GM21367 (cell line): Measurements from ENCODE around the gene MAPKAPK5.
"Not testable (repeated sequence)": the region's sequence is repeated elsewhere in the genome, so short reads cannot be mapped to it uniquely, and the experiment has no call there.

Experiments
- ATAC-seq: cut with Tn5 transposase; IDR thresholded peaks from one replicate; pipeline ENCODE4 v1.9.1; 2021; ENCODE audit not compliant: unreplicated experiment

The MAPKAPK5 gene, protein sequence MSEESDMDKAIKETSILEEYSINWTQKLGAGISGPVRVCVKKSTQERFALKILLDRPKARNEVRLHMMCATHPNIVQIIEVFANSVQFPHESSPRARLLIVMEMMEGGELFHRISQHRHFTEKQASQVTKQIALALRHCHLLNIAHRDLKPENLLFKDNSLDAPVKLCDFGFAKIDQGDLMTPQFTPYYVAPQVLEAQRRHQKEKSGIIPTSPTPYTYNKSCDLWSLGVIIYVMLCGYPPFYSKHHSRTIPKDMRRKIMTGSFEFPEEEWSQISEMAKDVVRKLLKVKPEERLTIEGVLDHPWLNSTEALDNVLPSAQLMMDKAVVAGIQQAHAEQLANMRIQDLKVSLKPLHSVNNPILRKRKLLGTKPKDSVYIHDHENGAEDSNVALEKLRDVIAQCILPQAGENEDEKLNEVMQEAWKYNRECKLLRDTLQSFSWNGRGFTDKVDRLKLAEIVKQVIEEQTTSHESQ

DNA sequence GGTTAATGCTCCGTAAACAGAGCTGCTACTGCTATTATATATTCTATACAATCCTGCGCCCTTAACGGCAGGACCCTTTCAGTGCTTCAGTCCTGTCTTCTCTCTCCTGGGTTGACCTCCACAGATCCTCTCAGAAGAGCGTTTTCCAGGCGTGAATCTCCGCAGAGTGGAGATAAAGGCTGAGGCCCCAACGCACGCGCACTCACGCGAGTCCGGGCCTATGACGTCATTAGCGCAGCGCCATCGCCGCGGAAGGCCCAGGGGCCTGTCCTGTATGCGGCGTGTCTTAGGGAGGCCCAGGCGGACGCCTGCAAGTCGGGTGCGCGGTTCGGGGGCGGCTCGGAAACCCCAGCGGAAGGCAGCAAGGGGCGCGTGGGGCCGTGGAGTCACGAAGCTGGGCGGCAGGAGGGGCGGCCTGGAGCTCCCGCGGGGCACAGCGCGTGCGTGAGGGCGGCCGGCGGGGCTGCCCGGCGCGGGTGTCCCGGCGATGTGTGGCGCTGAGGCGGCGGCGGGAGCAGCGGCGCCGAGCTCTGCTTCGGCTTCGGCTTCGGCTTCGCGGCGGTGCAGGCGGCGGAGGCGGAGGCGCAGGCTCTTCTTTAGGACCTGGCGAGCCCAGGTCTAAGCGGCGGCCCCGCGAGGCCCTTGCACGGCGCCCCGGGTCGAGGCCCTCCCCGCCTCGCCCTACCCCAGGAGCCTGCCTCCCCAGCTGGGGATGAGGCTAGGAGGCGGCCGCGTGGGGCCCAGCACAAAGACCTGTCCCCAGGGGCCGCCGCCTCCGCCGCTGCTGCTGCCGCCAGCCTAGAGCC lies at the start of gene MAPKAPK5:
MAPKAPK5 (plus strand) TSS at position 479 of the 806 bp plus-strand sequence. CDS start 506 bp downstream, outside the sequence.
- ATAC-seq = peak; percentile 73

DNA sequence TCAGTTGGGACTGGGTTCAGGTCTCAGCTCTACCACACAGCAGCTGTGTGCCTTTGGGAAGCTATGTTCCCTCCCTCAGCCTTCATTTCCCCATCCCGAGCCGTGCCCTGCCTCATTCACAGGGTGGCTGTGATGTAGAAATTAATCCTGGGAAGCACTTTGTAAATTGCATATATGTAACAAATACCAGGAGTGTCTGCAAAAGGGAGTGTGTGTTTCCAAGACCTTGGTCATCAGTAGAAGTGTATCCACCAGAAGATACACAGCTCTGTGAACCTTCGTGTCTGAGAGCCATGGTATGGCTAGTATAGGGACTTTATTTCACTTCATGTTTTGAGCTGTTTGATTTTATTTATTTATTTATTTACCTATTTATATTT lies 49.2 kb upstream of the MAPKAPK5 start:
- no peak for ATAC-seq

DNA sequence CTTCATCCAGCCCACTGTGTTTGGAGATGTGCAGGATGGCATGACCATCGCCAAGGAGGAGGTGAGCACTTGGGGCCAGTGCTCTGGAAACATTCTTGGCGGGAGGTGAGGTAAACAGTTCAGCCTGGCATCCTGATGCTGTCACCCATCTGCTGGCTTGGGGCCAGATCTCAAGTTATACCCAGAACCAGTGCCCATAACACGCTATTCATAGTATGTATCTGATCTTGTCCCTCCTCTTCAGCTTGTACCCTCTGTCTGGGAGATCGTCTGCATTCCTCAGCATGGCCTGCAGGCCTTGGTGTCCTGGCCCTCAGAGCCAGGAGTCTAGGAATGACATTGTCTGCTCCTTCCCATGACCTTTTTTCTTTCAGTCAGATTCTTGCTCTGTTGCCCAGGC lies 43.8 kb upstream of the MAPKAPK5 start:
- no peak for ATAC-seq

DNA sequence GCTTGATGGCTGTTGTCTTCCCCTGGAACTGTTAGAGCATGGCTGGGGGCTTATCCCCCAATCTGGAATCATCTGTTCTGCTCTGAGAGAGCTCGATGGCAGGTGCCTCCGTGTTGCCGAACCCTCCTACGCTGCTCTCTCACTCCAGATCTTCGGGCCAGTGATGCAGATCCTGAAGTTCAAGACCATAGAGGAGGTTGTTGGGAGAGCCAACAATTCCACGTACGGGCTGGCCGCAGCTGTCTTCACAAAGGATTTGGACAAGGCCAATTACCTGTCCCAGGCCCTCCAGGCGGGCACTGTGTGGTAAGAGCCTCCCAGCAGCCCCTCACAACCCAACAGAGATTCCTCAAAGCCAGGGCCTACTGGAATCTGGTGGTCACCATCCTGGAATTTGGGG lies 42.3 kb upstream of the MAPKAPK5 start:
- no peak for ATAC-seq

DNA sequence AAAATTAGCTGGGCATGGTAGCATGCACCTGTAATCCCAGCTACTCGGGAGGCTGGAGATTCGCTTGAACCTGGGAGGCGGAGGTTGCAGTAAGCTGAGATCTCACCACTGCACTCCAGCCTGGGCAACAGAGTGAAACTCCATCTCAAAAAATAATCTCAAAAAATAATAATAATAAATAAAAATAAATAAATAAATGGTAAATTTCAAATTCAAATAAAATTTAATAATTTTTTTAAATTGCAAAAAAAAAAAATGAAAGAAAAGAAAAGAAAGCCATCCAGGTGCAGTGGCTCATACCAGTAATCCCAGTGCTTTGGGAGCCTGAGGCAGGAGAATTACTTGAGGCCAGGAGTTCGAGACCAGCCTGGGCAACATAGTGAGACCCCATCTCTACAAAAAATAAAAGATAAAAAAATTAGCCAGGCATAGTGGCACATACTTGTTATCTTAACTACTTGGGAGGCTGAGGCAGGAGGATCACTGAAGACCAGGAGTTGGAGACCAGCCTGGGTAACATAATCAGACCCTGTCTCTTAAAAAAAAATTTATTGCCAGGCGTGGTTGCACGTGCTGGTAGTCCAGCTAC lies 38.9 kb upstream of the MAPKAPK5 start:
- no peak for ATAC-seq

DNA sequence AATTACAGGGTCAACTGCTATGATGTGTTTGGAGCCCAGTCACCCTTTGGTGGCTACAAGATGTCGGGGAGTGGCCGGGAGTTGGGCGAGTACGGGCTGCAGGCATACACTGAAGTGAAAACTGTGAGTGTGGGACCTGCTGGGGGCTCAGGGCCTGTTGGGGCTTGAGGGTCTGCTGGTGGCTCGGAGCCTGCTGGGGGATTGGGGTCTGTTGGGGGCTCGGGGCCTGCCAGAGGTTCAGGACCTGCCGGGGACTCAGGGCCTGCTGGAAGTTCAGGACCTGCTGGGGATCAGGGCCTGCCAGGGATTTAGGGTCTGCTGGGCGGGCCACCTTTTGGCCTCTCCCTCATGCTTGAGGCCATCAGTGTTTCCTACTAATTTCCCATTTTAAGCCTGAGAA lies 38.2 kb upstream of the MAPKAPK5 start:
- no peak for ATAC-seq

DNA sequence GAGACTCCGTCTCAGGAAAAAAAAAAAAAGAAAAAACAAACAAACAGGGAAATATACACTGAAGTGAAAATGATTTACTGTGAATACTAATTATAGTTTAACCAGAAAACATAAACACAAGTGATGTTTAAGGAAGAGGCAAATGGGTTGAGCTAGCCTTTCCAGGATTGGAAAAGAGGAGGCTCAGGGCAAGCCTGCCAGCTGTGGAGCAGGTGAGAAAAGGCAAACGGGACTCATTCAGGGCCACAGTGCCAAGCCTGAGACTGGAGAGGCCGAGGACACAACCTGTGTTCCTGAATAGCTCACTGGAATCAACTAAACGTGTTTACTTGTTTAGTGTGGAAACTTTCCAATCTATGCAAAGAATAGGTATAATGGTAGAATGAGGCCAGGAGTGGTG lies 35.7 kb upstream of the MAPKAPK5 start:
- ATAC-seq = no peak

DNA sequence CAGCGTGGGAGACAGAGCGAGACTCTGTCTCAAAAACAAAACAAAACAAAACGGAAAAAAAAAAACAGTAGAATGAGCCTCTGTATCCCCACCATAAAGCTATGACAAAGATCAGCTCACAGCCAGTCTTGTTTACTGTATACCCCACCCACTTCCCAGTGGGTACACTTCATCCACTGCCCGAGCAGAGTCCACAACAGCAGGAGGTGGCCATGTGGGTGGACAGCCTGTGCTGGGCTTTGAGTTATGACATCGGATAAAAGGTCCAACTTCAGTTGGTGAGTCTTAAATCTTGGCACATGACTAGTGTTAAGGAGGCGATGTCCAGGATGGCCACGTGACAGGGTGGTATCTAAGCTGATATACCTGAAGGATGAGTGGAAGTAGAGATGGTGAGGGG lies 34.8 kb upstream of the MAPKAPK5 start:
- ATAC-seq = no peak

DNA sequence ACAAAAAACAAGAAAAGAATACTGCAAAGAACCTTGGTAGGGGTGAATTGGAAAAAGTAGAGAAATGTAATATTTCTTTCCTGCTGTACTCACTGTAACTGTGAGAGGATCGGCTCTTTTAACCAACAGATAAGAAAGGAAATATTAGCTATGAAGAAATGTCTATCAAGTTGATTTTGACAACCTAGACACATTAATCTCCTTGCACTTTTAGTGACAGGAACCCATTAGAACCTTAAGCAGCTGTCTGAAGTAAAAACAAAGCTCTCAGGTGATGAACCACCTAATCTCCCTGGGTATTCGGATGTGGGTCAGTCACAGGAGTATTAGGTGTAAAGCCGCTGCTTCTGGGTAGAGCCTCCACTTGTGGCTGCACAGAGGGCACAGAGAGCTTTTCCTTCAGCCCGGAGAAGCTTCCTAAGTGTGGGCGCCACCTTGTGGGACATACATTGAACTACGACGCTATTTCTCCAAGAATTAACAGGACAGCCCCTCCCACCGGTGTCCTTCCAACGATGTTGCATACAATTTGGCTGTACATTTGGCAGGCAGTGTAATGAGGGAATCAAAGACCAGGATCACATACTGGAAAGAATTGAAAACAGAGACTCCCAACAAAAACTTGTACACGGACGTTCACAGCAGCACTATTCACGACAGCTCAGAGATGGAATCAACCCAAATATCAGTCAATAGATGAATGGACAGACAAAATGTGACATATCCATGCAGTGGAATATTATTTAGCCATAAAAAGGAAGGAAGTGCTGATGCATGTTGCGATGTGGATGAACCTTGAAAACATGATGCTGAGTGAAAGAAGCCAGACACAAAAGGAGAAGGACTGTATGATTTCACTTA lies 28.9 kb upstream of the MAPKAPK5 start:
- peak; percentile 73 for ATAC-seq

DNA sequence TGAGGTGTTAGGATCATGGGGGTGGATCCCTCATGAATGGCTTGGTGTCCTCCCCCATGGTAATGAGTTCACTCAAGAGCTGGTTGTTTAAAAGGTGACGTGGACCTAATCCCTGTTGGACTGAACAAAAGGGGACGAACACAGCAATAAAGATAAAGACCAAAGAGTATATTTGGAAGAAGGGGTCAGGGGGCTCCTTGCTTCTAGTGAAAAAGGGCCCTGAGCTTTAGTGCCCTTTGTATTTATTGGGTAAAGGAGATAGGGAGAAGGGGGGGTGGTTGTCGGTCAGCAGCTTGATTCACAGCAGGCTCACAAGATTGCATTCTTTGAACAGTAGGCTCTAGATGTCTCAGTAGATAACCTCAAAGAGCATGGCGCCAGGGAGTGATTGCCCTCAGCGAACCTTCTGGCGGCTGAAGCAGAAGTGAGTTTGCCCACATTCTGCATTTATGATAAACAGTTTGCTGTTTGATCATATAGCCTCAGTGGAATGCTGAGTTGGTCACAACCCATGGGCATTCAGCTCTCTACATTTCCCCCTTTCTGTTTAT lies 25.9 kb upstream of the MAPKAPK5 start:
- ATAC-seq = no peak

DNA sequence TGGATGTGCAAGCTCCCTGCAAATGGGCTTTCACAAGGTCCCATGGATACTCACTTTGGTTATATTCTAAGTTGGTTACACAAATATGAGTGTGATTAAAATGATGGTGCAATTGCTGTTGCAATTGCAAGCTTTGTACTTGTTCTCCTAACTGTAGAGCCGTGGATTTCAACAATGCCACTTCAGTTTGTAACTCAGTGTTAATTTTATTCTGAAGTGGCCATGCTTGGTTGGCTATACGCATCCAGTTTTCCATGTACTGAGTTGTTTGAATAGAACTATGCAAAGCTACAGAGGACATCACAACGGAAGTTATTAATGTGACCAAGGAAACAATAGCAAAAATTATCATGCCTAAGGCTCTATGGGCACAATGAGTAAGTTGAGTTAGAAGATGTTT lies 25.1 kb upstream of the MAPKAPK5 start:
- ATAC-seq = not testable (repeated sequence)

DNA sequence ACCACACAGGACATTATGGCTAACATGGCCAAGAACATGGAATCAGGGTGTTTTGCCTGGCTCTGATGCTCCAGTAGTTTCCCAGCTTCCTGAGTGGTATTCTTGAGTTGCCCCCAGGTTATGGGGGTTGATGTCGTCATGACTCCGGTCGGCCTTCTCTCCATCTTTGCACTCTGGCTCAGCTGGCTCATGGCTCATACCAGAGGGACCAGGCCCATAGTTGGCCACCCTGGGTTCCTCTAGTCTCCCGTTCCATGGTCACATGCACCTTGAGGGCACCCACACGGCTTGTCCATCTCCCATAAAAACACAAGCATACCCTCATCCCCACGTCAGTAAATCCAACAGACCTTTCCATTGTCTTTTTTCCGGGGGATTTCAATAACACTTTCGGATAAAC lies 23.7 kb upstream of the MAPKAPK5 start:
- no peak for ATAC-seq

DNA sequence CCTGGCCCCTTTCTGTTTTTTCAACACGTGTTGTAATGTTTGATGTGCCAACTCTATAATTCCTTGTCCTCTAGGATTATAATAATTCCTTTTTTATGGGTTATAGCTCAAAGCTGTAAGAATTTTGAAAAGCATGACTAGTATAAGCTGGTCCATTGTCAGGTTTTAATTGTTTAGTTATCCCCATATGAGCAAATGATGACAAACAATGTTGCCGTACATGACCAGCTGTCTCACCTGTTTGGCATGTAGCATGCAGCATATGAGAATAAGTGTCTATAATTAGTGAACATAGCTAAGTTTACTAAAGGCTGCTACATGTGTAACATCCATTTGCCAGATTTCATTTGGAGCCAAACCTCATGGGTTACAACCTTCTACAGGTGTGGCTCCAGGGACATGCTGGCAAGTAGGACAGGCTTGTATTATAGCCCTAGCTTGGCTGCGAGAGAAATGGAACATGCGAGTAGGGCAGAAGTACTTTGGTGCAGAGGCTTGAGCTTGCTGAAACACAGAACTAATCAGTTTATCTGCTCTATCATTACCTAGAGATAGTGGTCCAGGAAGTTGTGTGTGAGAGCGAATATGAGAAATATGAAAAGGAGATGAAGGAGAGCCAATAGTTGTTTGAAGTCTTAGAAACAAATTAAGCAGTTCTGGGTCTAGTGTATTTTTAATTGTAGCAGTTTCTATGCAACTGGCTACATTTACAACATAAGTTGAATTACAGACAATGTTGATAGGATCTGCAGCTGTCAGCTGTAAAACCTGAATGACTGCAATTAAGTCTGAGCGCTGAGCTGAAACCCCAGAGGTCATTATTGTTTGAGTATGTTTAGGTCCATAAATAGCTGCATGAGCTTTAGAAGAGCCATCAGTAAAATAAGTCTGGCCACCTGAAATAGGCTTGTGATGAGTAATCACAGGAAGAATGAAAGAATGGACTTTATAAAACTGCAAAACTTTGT lies 22.6 kb upstream of the MAPKAPK5 start:
- ATAC-seq = no peak

DNA sequence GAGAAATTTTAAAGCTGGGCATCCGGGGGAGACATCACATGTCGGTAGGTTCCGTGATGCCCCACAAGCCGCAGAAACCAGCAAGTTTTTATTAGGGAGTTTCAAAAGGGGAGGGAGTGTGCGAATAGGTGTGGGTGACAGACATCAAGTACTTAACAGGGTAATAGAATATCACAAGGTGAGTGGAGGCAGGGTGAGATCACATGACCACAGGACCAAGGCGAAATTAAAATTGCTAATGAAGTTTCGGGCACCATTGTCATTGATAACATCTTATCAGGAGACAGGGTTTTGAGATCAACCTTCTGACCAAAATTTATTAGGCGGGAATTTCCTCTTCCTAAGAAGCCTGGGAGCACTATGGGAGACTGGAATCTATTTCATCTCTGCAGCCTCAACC lies 21.2 kb upstream of the MAPKAPK5 start:
- ATAC-seq = not testable (repeated sequence)

DNA sequence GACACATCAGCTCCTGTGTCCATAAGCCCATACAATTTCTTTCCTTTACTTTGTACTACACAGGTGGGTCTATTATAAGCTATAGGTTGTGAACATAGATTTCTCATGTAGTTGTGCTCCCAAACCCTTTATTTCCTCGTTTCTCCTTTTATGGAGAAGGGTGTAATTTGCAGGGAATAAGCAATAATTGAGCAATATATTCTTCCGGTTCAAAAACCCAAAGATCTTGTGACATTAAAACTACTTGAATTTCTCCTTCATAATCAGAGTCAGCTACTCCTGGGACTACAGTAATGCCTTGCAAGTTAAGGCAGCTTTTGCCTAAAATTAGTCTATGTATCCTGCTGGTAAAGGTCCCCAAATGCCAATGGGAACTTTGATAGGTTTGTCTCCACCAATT lies 19.1 kb upstream of the MAPKAPK5 start:
- no peak for ATAC-seq

DNA sequence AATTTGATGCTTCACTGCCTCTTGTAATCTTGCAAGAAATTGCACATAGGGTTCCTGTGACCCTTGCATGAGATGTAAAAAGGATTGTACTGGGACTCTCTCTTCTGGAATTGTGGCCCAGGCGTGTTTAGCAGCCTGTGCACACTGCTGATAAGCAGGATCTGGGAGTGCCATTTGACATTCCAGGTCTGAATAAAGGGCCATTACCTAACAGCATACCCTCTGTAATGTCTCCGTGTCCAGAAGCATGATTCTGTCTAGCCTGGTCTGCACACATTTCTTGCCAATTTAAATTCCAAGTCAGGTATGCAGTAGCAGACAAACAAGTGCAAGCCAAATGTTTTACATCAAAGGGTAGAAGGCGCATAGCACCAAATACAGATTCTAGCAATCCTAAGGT lies 18.1 kb upstream of the MAPKAPK5 start:
- ATAC-seq = no peak

DNA sequence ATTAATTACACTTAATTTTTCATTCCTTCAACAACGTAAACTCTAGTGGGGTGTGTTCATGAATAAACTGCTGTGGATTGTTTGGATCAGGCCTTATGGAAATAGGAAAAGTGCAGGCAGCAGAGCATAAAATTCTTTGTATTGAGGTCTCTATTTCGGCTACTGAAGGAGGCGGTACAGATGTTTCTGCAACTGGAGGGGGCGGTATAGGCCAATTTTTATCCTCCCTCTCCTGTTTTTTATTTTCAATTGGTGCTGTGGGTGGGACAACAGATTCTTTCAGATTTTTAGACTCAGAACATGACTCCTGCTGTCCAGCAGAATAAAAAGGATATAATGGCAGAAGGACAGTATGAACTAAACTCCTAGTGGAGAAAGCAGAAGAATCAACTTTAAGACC lies 17.7 kb upstream of the MAPKAPK5 start:
- ATAC-seq = not testable (repeated sequence)

DNA sequence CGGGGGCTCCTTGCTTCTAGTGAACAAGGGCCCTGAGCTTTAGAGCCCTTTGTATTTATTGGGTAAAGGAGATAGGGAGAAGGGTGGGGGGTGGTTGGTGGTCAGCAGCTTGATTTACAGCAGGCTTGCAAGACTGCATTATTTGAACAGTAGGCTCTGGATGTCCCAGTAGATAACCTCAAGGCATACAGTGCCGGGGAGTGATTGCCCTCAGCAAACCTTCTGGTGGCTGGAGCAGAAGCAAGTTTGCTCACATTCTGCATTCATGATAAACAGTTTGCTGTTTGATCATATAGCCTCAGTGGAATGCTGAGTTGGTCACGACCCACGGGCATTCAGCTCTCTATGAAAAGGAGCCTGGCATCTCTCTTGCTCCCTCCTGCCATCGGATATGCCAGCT lies 16.5 kb upstream of the MAPKAPK5 start:
- ATAC-seq = no peak

DNA sequence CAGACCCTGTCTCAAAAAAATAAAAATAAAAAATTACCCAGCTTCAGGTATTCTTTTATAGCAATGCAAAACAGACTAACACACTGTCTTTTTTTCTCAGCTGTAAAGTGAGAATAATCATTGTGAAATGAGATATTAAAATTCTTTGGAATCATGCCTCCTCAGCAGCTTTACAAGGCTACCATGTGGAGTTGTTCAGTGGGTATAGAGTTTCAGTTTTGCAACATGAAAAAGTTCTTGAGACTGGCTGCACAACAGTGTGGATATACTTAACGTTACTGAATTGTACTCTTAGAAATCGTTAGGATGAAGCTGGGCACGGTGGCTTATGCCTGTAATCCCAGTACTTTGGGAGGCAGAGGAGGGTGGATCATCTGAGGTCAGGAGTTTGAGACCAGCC lies 15.7 kb upstream of the MAPKAPK5 start:
- no peak for ATAC-seq
